ENCODE results near the gene TK1.

DNA sequence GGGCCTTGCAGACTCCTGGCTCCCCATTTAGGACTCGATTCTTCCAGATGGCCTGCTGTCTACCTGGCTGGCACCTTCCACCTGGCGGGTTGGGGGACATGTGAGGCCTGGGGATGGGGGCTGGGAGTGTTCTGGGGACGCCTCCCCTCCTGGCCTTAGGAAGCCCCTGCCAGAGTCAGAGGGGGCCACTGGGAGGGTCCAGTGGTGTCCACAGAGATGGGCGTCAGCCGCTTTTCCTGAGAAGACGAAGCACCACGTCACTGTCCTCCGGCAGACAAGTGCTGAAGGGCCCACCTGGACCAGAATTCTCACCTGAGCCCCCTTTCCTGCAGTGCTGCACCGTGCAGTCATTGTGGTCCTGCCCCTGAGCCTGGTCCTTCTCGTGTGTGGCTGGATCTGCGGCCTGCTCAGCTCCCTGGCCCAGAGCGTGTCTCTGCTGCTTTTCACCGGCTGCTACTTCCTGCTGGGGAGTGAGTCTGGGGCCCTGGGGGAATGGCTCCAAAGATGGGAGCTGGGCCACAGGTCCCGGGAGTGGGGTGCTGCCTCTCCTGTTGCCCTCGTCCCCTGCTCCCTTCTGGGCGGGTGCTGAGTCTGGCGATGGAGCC, 47.5 kb upstream of the TK1 start:
- TF ChIP-seq POLR2A (IDR thresholded peaks at IDR 0.05), result no peak
- no peak for TF ChIP-seq CTCF (IDR thresholded peaks at IDR 0.05)
